GM23338 (cell line): ENCODE measurements around the gene NRXN2. TPM values are rescaled to one million over a fixed set of nuclear protein-coding genes. Genes with fewer than 3 reads are reported as not detected.

ENCODE experiments used
- ATAC-seq: fragments of 200-7000 bp; cut with Tn5 transposase; 3 replicates; pipeline ENCODE4 v1.9.1; 2020
- DNase-seq: peaks from one replicate; pipeline ENCODE4 v3.0.0-alpha.2; 2015; ENCODE audit warnings: low spot score
- H2AFZ ChIP-seq: fragments of 200-600 bp; sonication (generic); 2 replicates; pipeline ENCODE4 v1.8.0; 2016; ENCODE audit warnings: antibody characterized with exemption, mild to moderate bottlenecking, moderate library complexity
- H3F3A ChIP-seq: fragments of 200-600 bp; sonication (generic); replicated peaks from 2 replicates; pipeline ENCODE4 v1.8.0; 2017; ENCODE audit warnings: antibody characterized with exemption, mixed run types, low read depth
- H3K27ac ChIP-seq: fragments of 200-600 bp; sonication (generic); 2 replicates; pipeline ENCODE4 v1.6.1; 2016; ENCODE audit warnings: low read depth
- H3K27me3 ChIP-seq: fragments of 200-600 bp; sonication (generic); 2 replicates; pipeline ENCODE4 v1.8.0; 2016; ENCODE audit warnings: mild to moderate bottlenecking, mixed run types, moderate library complexity; ENCODE audit not compliant: insufficient read depth
- H3K36me3 ChIP-seq: fragments of 200-600 bp; sonication (generic); 2 replicates; pipeline ENCODE4 v1.8.0; 2016; ENCODE audit warnings: mild to moderate bottlenecking; ENCODE audit not compliant: insufficient read depth
- H3K4me1 ChIP-seq: fragments of 200-600 bp; sonication (generic); 2 replicates; pipeline ENCODE4 v1.8.0; 2016; ENCODE audit warnings: mild to moderate bottlenecking, moderate library complexity; ENCODE audit not compliant: insufficient read depth
- H3K4me2 ChIP-seq: fragments of 200-600 bp; sonication (generic); 2 replicates; pipeline ENCODE4 v1.7.1; 2017; ENCODE audit warnings: mixed run types
- H3K4me3 ChIP-seq: fragments of 200-600 bp; sonication (generic); 2 replicates; pipeline ENCODE4 v1.6.1; 2016; ENCODE audit warnings: mixed run types
- H3K79me2 ChIP-seq: fragments of 200-600 bp; sonication (generic); replicated peaks from 2 replicates; pipeline ENCODE4 v1.8.0; 2017; ENCODE audit warnings: mild to moderate bottlenecking; ENCODE audit not compliant: insufficient read depth
- H3K9me2 ChIP-seq: fragments of 200-600 bp; sonication (generic); 2 replicates; pipeline ENCODE4 v1.8.0; 2017; ENCODE audit not compliant: insufficient read depth
- H4K20me1 ChIP-seq: fragments of 200-600 bp; sonication (generic); replicated peaks from 2 replicates; pipeline ENCODE4 v1.8.0; 2017; ENCODE audit warnings: mild to moderate bottlenecking; ENCODE audit not compliant: insufficient read depth
- H3K27ac Mint-ChIP-seq: 2 replicates; pipeline ENCODE4 v1.8.0; 2020; ENCODE audit warnings: inconsistent platforms, mild to moderate bottlenecking, moderate library complexity, mixed read lengths
- H3K27me3 Mint-ChIP-seq: 3 replicates; pipeline ENCODE4 v1.8.0; 2022; ENCODE audit warnings: low read depth, mild to moderate bottlenecking, moderate library complexity, mixed read lengths, inconsistent platforms; ENCODE audit not compliant: insufficient read depth, poor library complexity
- H3K36me3 Mint-ChIP-seq: 3 replicates; pipeline ENCODE4 v1.8.0; 2021; ENCODE audit warnings: low read depth, mild to moderate bottlenecking, inconsistent platforms, moderate library complexity, mixed read lengths
- H3K4me1 Mint-ChIP-seq: 3 replicates; pipeline ENCODE4 v1.8.0; 2020; ENCODE audit warnings: mild to moderate bottlenecking, inconsistent platforms, mixed read lengths
- H3K4me3 Mint-ChIP-seq: 3 replicates; pipeline ENCODE4 v1.8.0; 2021; ENCODE audit warnings: moderate library complexity, mild to moderate bottlenecking, inconsistent platforms, mixed read lengths
- H3K9me3 Mint-ChIP-seq: 3 replicates; pipeline ENCODE4 v1.8.0; 2020; ENCODE audit warnings: moderate library complexity, mild to moderate bottlenecking, inconsistent platforms, mixed read lengths
- CREB1 ChIP-seq: fragments of 250-450 bp; sonication (Bioruptor Pico); IDR thresholded peaks from 2 replicates; pipeline ENCODE4 v1.5.0; 2020; ENCODE audit warnings: low read depth, mild to moderate bottlenecking, moderate library complexity
- CTCF ChIP-seq, 2 experiments: fragments of 200-600 bp in 1 of 2; sonication (generic) in 1 of 2; conservative IDR thresholded peaks; 2 replicates each; pipeline versions ENCODE4 v1.5.1 to v1.6.1; 2016 to 2017; ENCODE audit warnings: antibody characterized with exemption in 2 of 2, low read depth in 2 of 2, mild to moderate bottlenecking in 2 of 2, moderate library complexity in 1 of 2
- ETS1 ChIP-seq: IDR thresholded peaks from 2 replicates; pipeline ENCODE4 v1.6.1; 2016; ENCODE audit warnings: antibody characterized with exemption
- EZH2 ChIP-seq: fragments of 200-600 bp; sonication (generic); IDR thresholded peaks from one replicate; pipeline ENCODE4 v1.8.0; 2017; ENCODE audit warnings: antibody characterized with exemption, mild to moderate bottlenecking, low read depth; ENCODE audit not compliant: unreplicated experiment
- EZH2phosphoT487 ChIP-seq: fragments of 200-600 bp; sonication (generic); IDR thresholded peaks from one replicate; pipeline ENCODE4 v1.8.1; 2018; ENCODE audit warnings: antibody characterized with exemption; ENCODE audit not compliant: unreplicated experiment
- JUNB ChIP-seq: IDR thresholded peaks from one replicate; pipeline ENCODE4 v1.6.1; 2016; ENCODE audit warnings: antibody characterized with exemption; ENCODE audit not compliant: unreplicated experiment
- NANOG ChIP-seq: IDR thresholded peaks from 2 replicates; pipeline ENCODE4 v1.6.1; 2016; ENCODE audit warnings: antibody characterized with exemption, borderline replicate concordance
- STAT1 ChIP-seq: IDR thresholded peaks from one replicate; pipeline ENCODE4 v1.6.1; 2016; ENCODE audit warnings: antibody characterized with exemption; ENCODE audit not compliant: unreplicated experiment
- ZNF114 ChIP-seq: fragments of 250-450 bp; sonication (Bioruptor Pico); IDR thresholded peaks from 2 replicates; pipeline ENCODE4 v1.5.0; 2020; ENCODE audit warnings: mild to moderate bottlenecking, moderate library complexity
- ZNF331 ChIP-seq: fragments of 250-450 bp; sonication (Bioruptor Pico); IDR thresholded peaks from 2 replicates; pipeline ENCODE4 v1.5.0; 2020; ENCODE audit warnings: low read depth, mild to moderate bottlenecking, moderate library complexity
- polyA plus RNA-seq: library from polyadenylated mRNA; unstranded; fragments of >200 nt; fragmentation: Nextera tagmentation; extraction: Ambion mirVana; gene quantifications from 2 replicates; pipeline ENCODE4 v1.2.1, GENCODE V29; 2016
- total RNA-seq: library from RNA; depleted of rRNA; stranded (reverse); fragments of >200 nt; shearing (Covaris generic); gene quantifications from 2 replicates; pipeline ENCODE4 v1.2.3, GENCODE V29; 2014

Gene NRXN2
- total and polyA plus RNA-seq, 2 experiments from 2014 or later = 3.4 to 17.0 TPM

GRCh38 chr11:64673279-64673678 lies 49.7 kb downstream of the NRXN2 start:
- no peak for TF ChIP-seq EZH2
- TF ChIP-seq EZH2phosphoT487 = no peak
- TF ChIP-seq ETS1 = no peak
- H3K27ac ChIP-seq = no peak overlapping the region
- H3K4me1 ChIP-seq = no peaks in the 10 kb centered on the region
- H2AFZ ChIP-seq = no peak overlapping the region
- no peak overlapping the region for H3K4me3 ChIP-seq
- H3K36me3 ChIP-seq = no peaks in the 10 kb centered on the region
- no peaks in the 10 kb centered on the region for H3F3A ChIP-seq
- ATAC-seq (no peak), DNase-seq (no peak)
- H3K27me3 ChIP-seq = no peaks in the 10 kb centered on the region
- H3K79me2 ChIP-seq = no peaks in the 10 kb centered on the region
- H3K9me2 ChIP-seq = no peaks in the 10 kb centered on the region
- Mint-ChIP-seq H3K9me3 (no peaks in the 10 kb centered on the region), H3K4me1 (peaks cover 9% of the 10 kb centered on the region; the same call in 2 of the 3 replicates), H3K27me3 (peaks cover 12% of the 10 kb centered on the region), H3K27ac (no peak overlapping the region), H3K36me3 (no peaks in the 10 kb centered on the region), H3K4me3 (no peak overlapping the region)
- H3K4me2 ChIP-seq = no peak overlapping the region
- no peaks in the 10 kb centered on the region; the same call in 1 of the 2 replicates for H4K20me1 ChIP-seq

- Mint-ChIP-seq H3K4me3 (no peak overlapping the region), H3K36me3 (no peaks in the 10 kb centered on the region), H3K4me1 (peaks cover 9% of the 10 kb centered on the region; the same call in 2 of the 3 replicates), H3K9me3 (no peaks in the 10 kb centered on the region), H3K27me3 (peaks cover 12% of the 10 kb centered on the region), H3K27ac (no peak overlapping the region)
- DNase-seq (no peak), ATAC-seq (no peak)
- Histone ChIP-seq H3K27me3 (no peaks in the 10 kb centered on the region), H3F3A (no peaks in the 10 kb centered on the region), H3K36me3 (no peaks in the 10 kb centered on the region), H2AFZ (no peak overlapping the region), H3K9me2 (peaks cover 2% of the 10 kb centered on the region; the same call in 1 of the 2 replicates), H3K79me2 (no peaks in the 10 kb centered on the region), H3K4me1 (no peaks in the 10 kb centered on the region), H4K20me1 (no peaks in the 10 kb centered on the region; the same call in 1 of the 2 replicates), H3K27ac (no peak overlapping the region), H3K4me2 (no peak overlapping the region), H3K4me3 (no peak overlapping the region)
- TF ChIP-seq STAT1 = no peak
- no peak for TF ChIP-seq EZH2phosphoT487
- no peak for TF ChIP-seq CTCF (conservative IDR thresholded peaks at IDR 0.05; ENCODE audit: low read depth in 2 of 2)
- no peak for TF ChIP-seq CREB1 (CRISPR knock-in tag)
- no peak for TF ChIP-seq JUNB
- no peak for TF ChIP-seq ZNF331 (CRISPR knock-in tag)
- no peak for TF ChIP-seq ZNF114
- TF ChIP-seq NANOG = no peak
Observed at GRCh38 chr11:64672875-64673274, 50.1 kb downstream of the NRXN2 start.
